Amniotic stem cell (primary cell): ENCODE results near the gene FSHR.

Source experiments
- DNase-seq: peaks from one replicate; lab custom pipeline; 2025; lab: John Stamatoyannopoulos, UW

The FSHR gene

DNA sequence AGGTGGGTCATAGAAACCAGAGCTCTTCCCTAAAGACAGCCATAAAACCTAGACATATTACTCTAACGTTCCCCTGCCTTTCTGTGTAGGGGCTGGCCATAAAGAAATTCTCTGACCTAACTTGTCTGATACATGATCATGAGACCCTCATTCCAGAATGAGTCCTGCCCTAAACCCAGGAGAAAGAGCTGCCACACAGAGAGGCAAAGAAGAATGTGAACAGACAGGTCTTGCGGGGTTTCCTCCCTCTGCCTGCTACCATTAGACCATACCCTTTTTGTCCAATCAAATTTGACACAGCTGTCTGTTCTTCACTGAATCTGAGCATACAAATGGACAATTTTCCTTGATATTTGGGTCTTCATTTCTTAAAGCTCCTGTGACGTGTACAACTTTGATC lies 200.0 kb downstream of the FSHR start:
- DNase-seq, result no peak

DNA sequence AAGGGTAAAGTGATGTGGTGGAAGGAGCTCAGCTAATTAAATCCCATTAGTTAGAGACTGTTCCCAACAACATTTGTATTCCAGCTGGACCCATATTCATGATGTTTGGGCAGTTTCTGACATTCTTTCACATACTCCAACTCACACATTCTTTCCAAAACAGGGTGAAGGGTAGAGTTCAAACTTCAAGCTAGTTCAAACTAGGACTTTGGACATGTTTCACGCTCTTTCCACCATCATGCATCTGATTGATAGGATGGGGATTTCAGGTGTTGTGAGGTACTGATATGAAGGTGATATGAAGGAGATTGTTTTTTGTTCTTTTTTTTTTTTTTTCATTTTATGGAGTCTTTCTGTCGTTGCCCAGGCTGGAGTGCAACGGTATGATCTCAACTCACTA lies 201.7 kb downstream of the FSHR start:
- DNase-seq, result no peak

DNA sequence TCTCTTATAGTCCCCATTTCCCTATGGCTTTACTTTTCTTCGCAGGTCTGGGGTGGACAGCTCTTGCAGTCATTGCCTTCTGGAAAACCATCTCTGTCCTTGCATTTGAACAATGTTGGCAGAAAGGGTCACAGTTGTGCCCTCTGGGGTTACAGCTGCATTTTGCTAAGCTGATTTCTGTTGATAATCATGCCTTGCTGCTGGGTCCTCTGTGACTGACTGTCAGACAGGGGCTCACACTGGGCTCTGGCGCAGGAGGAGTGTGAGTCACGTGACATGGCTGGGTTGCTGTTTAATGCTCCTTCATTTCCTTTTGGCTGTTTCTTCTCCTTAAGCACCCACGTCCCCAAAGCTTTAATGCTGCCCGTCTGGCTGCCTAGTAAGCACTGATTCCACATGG lies 202.2 kb downstream of the FSHR start:
- DNase-seq, result no peak

DNA sequence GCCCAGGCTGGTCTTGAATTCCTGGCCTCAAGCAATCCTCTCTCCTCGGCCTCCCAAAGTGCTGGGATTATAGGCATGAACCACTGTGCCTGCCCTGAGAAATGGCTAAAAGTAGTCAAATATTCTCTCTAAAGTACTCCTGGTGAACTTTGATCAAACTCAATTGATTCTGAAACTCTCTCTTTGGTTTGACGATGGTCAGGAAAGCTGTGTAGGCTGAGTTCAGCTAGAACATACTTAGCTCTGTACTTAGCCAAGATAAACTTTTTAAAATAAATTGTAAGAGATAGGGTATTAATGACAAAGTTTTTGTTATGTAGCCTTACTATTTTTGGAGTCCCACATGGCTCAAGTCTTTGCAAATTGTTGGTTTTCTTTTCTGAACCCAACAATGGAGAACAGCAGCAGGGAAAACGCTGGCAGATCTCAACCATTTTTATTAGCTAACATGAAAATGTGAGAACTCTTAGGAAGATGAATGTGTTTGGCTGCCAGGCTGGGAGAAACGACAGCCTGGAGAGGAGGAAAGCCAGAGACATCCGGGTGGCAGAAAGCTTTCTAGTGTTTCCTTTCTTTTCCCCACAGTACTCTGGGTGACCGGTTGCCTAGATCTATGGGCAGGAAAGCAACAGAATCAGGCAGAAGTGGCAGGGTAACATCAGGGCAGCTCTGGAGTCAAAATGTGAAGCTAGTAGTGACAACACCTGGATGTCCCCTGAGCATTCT lies 205.8 kb downstream of the FSHR start:
- no peak for DNase-seq

DNA sequence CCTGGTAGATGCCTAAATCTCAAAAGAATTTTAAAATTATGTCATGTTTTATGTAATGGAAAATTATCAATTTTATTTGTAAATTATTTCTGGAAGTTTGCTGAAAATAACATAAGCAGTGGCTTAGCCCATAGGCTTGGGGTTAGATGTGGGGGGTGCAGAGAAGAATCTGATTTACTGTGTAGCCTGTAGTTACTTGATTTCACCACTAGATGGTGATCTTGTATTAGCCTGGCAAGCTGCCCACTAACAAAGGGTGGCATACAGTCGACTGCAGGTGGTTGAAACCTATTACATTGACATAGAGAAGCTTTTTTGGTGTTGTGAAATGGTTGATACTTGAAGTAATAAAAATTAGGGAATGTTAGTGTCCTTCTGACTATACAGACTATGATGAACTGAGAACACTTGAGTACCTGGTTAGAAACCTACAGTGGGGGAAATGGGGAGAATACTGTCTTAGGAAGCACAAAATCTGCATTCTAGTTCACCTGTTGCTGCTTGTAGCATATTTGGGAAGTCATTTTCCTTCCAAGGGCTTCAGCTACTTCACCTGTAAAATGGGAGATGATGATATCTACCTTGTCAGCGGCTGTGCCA lies 207.8 kb downstream of the FSHR start:
- DNase-seq, result peak; percentile 1

DNA sequence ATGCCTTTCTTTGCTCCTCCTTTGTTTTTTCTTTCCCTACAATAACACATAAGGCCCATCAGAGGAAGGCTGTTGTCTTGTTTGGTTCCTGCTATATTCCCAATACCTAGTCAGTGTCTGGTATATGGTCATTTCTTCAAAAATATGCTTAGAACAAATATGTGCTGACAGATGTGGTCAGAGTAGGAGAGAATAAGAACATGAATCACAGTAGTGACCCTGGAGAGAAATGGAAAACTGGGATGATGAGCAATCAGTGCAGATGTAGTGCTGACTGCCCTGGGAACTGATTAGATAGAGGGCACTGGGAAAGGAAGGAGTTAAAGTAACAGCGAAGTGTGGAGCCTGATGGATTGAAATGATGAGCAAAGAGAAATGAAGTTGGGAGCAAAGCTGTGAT lies 209.4 kb downstream of the FSHR start:
- DNase-seq, result no peak

DNA sequence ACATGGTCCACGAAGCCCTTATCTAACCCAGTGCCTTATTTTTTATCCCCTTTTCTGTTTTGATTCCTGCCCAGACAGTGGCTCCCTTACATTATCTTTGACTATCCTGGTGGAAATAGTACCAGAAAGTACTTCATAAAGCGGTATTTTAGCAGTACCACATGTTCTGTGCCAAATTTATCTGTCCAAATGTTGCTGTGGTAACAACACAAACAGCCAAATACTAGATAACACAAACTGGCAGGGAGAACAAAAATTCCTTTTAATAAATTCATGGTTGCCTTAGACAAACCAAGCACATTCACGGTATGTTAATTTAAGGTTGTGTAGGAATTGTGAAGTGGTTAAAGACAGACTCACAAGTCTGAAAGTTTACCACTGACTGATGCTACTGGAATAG lies 210.9 kb downstream of the FSHR start:
- no peak for DNase-seq

DNA sequence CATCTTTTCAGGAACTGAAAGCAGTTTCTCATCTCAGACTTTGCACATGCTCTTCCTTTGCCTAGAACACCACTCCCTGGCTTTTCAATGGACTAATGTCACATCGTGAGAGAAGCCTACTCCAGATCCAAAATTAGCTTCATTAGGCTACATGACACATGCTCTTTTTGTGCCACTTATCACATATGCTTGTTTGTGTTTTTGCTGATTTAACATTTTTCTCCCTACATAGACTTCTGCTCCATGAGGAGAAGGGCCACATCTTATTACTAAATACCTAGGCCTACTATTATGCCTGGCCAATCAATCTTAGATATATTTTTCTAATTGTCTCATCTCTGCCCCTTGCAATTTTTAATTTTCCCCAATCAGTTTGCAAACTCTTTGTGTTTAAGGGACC lies 212.4 kb downstream of the FSHR start:
- DNase-seq, result no peak

DNA sequence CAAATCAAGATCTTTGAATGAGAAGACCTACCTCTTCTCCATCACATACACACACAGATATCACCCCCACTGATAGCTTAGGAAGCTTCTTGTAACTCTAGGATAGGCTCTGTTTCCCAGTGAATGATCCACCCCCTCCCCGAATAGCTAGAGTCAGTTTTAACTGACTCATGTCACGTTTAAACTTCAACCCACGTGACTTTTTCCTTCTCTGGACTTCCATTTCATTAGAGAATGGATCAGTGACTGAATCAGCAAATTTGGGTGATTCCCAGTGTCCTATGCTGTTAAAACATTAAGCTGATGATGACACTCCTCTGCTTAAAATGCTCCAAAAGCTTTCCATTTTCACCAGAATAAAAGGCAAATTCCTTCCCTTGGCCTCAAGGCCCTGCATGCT lies 212.9 kb downstream of the FSHR start:
- DNase-seq, result no peak

DNA sequence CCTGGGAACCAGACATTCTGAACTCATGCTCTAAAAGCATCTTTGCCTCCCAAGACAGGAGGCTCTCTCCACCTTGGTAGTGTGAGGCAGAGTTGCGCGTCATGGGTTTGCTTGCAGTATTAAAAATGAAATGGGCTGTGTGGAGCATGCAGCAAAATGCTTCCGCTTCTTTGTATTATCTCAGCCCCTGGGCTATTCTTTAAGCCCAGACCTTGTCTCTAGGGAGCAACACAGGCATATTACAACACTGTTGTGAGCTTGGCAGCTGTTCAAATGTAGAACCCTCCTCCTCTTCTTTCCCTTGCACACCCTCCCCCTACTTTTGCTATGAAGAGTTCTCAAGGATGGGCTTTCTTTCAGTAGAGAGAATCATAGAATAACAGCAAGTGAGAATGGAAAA lies 213.7 kb downstream of the FSHR start:
- DNase-seq, result no peak

DNA sequence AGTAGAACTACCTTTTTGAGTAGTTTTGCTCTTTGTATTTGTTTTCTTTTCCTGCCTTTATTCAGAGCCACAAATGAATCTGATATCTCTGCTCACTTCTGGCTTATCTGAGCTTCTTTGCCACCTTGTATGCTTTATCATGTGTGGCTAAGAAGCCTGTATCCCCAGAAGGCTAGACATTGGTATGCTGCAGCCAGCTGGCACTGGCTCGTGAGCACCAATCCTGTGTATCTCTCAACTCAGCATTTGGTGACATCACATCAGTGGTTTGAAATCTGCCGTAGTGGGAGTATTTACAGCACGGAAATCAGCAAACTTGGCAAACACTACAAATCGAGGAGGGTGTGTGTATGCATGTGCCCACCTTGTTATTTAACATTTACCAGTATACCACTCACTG lies 215.1 kb downstream of the FSHR start:
- DNase-seq, result no peak

DNA sequence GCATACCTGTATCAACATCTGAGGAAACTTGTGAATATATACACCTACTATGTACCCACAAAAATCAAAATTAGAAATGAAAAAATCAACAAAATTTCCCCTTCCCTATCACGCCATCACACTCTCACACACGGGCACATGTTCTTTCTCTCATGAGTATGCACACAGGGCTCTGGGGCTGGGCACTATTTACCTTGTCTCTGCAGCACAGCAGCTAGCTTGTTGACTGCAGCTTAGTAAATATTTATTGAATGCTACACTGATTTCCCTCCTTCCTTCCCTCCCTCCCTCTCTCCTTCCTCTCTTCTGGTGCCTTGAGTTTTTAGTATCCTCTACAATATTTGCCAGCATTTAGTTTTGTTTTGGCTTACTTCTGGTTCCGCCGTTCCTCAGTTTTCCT lies 216.1 kb downstream of the FSHR start:
- no peak for DNase-seq

DNA sequence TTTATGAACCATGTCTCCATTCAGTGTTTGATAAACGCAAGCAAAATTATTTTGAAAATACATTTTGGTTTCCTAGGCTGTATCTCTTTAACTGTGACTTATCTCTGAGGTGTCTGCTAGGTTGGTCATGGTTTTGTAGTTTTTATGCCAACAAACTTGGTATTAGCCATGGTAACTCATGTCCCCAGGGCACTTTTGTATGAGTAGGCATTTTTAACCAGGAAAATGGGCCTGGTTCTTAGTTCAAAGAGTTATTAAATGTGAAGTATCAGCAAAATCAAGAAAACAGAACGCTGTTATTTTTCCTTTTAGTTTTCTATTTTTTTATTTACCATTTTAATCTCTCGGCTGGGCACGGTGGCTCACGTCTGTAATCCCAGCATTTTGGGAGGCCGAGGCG lies 219.5 kb downstream of the FSHR start:
- DNase-seq, result no peak

DNA sequence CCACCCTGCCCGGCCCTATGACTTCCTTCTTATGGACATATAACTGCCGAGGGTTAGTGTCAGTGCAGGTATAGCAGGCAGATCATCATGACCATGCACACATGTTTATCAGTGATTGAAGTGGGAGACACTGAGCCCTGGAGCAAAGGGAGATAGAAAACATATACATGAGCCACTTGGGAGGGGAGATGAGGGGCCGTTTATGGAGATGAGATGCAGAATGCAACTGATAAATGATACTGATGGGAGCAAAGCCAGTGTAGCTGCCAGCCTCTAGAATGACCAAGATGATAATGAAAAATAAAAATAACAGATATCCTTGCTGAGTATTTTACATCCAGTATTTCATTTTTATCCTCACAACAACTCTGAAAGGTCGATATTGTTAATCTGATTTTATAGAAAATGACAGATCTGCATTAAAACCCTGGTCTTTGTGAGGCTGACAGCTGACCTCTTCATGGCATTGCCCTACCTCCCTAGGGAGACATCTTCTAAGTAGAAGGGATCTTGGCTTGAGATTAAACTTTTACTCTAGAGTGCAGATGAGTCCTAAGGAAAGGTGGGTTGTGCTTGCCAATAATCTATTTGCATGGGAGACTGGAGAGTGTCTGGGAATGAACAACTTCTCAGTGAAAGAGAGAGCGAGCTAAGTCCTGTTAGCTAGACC lies 220.4 kb downstream of the FSHR start:
- no peak for DNase-seq

DNA sequence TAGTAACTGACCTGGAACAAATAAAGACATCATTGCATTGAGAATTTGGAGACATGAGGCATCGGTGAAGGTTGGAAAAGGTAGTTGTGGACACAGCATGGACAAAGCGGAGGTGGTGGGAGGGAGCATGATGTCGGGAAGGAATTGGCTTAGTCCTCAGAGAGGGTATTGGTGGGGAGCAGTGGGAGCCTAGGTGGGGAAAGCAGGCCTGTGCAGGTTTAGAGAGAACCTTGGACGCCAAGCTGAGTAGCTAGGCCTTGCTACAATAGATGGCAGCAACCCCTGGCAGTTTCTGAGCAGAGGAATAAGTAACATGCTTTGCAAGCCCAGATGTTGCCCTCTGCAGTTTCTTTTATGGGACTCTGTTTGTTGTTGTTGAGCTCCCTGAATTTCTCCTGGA lies 221.6 kb downstream of the FSHR start:
- DNase-seq, result no peak

DNA sequence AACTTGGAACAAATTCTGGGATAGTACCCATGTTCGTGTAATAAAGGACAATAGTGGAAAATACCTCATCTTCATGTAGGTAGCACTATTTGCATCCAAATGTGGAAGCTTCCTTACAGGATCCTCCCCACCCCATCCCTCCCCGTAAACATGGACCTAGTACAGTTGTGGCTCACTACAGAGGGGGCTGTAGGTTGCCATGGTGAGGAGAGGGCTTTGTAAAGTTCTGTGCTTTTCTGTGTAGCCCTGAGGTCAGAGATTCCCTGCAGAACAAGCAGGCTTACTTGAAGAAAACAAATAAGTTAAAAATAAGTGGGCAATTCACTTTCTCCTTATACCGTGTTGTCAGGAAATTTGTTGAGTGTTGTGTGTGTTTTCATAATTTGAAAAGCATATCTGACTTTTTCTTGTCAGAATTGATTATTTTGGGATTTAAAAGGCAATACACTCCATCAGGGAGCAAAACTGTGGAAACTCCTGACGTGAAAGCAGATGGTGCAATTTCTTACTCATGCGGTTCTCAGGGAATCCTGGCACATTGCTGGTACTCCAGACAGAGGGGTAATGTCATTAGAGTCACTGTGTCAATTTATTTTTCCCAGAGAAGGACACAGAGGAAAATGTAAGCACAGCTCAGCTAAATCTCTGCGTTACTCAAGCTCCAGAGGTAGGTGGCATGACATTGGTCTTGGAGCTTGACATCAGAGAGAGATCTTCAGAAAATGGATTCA lies 224.6 kb downstream of the FSHR start:
- DNase-seq, result no peak

DNA sequence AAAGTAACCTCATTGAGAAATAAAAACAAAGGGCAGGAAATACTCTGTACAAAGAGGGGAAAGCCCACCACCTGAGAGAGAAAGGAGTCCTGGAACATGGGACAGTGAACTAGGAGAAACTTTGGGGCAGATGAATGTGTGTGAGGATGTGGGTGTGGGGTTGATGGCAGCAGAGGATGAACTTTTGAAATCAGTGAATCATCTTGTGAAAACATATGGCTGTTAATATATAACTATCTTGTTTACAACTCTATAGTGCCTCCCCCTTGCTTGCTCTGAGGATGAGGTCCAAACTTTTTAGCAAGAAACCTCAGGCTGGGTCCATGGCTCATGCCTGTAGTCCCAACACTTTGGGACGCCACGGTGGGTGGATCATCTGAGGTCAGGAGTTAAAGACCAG lies 227.0 kb downstream of the FSHR start:
- DNase-seq, result no peak

DNA sequence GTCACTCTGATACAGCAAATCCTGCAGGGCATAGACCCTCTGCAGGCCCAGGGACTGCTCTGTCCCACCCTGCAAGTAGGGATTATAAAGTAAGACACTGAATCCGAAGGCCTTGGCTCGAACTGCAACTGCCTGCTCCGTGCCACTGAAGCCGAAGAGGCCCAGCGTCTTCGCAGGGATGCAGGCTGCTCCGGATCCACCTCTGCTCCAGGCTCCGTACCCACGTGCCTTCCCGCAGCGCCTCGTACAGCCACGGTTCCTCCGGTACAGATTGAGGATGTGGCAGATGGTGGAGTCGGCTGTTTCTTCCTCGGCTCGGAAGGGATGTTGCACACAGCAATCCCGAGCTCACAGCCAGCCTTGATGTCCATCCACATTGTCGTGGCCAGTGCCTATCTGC lies 238.4 kb downstream of the FSHR start:
- DNase-seq, result no peak

DNA sequence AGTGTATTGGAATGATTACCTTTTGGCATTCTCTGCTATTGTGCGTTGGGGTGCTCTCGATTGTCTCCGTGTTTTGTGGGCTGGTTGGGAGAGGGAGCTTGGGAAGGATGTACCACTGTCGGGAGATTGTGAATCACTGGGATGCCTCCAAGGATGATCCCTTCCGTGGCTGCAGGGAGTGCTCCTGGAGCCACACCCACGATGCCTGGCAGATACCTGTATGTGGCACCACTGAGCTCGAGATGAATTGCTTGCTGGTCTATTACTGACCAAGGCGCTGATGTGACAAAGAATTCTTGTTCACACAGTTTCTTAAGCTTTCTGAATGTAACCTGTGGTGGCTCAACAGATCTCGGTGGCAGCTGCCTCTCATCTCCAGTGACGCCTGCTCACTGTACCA lies 239.1 kb downstream of the FSHR start:
- no peak for DNase-seq

DNA sequence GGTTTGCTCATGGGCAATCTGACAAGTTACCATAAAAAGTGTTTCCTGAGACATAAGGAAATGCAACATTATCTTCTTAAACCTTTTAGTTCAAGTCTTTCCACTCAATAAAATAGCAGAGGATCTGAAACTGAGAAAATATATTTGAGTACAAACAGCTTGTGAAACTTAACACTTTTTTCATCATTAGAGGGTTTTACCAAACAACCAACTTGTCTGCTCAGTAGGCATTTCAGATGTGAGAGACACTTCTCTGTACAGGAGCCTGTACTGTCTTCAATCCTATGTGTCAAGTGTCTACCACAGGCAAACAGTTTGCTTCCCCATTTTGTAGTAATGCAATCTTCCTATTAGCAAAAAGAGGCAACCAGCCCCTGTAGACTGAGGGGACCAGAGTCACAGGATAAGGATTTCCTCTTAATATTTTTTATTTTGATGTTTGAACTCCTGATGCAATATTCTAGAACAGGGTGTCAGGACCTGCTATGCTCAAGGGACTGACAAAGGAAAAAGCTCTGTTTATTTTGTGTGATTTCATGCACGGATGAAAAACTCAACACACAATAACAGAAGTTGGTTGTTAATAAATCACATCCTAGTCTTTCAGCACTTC lies 239.7 kb downstream of the FSHR start:
- no peak for DNase-seq
